Measurements from ENCODE around the gene GPT2.

The GPT2 gene

GRCh38 chr16:46884513-46885293, 541 bp downstream of the GPT2 start:
- peak overlapping the region; percentile 77 for H3K9ac ChIP-seq (ENCODE audit: low read length)
- peak overlapping the region in 1 of 2 experiments; percentile 86 for H3K18ac ChIP-seq (ENCODE audit: low read depth in 1 of 2, low read length in 2 of 2)
- peak overlapping the region; percentile 94 for H3K4me3 ChIP-seq (ENCODE audit: insufficient read depth in 1 of 2, low read depth in 1 of 2, low read length in 2 of 2)
- no peaks in the 10 kb centered on the region for H3K9me3 ChIP-seq (ENCODE audit: control insufficient read depth, low read length)
- H2AFZ ChIP-seq (ENCODE audit: low read depth, low read length) = peak overlapping the region; percentile 94
- H4K8ac ChIP-seq (ENCODE audit: low read length) = peak overlapping the region; percentile 73
- H2BK5ac ChIP-seq (ENCODE audit: low read depth, low read length, poor library complexity, severe bottlenecking) = no peak overlapping the region
- peak overlapping the region; percentile 87 for H3K4me2 ChIP-seq (ENCODE audit: low read length, poor library complexity, severe bottlenecking)
- no peak overlapping the region for H4K91ac ChIP-seq (ENCODE audit: low read length)
- H3K36me3 ChIP-seq (ENCODE audit: control insufficient read depth in 1 of 2, insufficient read depth in 2 of 2, low read depth in 1 of 2, low read length in 2 of 2) = peaks cover 4 to 6% of the 10 kb centered on the region in 2 experiments
- H2BK15ac ChIP-seq (ENCODE audit: low read depth, poor library complexity, severe bottlenecking) = no peak overlapping the region
- H2AK5ac ChIP-seq (ENCODE audit: low read length, severe bottlenecking) = no peak overlapping the region
- H3K27ac ChIP-seq (ENCODE audit: low read length, poor library complexity, severe bottlenecking) = no peak overlapping the region
- no peak overlapping the region for H3K4ac ChIP-seq (ENCODE audit: low read depth in 1 of 2, low read length in 2 of 2)
- H3K27me3 ChIP-seq (ENCODE audit: control insufficient read depth in 1 of 2, insufficient read depth in 1 of 2, low read length in 2 of 2) = peaks cover 17 to 33% of the 10 kb centered on the region in 2 experiments
- peak; percentile 33 for DNase-seq
- peak overlapping the region in 1 of 2 experiments; percentile 76 for H3K23ac ChIP-seq (ENCODE audit: low read length in 2 of 2)
- peaks cover 22% of the 10 kb centered on the region for H3K4me1 ChIP-seq (ENCODE audit: control insufficient read depth, insufficient read depth, low read depth, low read length)
- peak overlapping the region in 1 of 2 experiments; percentile 89 for H3K14ac ChIP-seq (ENCODE audit: low read length in 2 of 2)
- no peak overlapping the region for H2BK12ac ChIP-seq (ENCODE audit: low read length in 2 of 2)
- WGBS = 3% methylated on average over 68 of the region's 72 CpGs
- no peak overlapping the region for H2BK120ac ChIP-seq (ENCODE audit: low read depth, low read length)
- H3K79me1 ChIP-seq (replicated peaks; ENCODE audit: low read length, poor library complexity, severe bottlenecking) = peaks cover 19% of the 10 kb centered on the region

- H2BK12ac ChIP-seq (ENCODE audit: low read length in 2 of 2) = no peak overlapping the region
- H3K4ac ChIP-seq (ENCODE audit: low read depth in 1 of 2, low read length in 2 of 2) = no peak overlapping the region
- no peak overlapping the region for H3K18ac ChIP-seq (ENCODE audit: low read depth in 1 of 2, low read length in 2 of 2)
- H2BK120ac ChIP-seq (ENCODE audit: low read depth, low read length) = no peak overlapping the region
- H3K4me1 ChIP-seq (ENCODE audit: control insufficient read depth, insufficient read depth, low read depth, low read length) = peaks cover 22% of the 10 kb centered on the region
- no peak overlapping the region for H3K14ac ChIP-seq (ENCODE audit: low read length in 2 of 2)
- H3K27ac ChIP-seq (ENCODE audit: low read length, poor library complexity, severe bottlenecking) = peak overlapping the region; percentile 37
- WGBS = 30% methylated on average over 12 of the region's 12 CpGs
- H4K8ac ChIP-seq (ENCODE audit: low read length) = no peak overlapping the region
- no peak overlapping the region for H3K4me3 ChIP-seq (ENCODE audit: insufficient read depth in 1 of 2, low read depth in 1 of 2, low read length in 2 of 2)
- no peak overlapping the region for H2AK5ac ChIP-seq (ENCODE audit: low read length, severe bottlenecking)
- H3K27me3 ChIP-seq (ENCODE audit: control insufficient read depth in 1 of 2, insufficient read depth in 1 of 2, low read length in 2 of 2) = peaks cover 6 to 18% of the 10 kb centered on the region in 2 experiments
- no peak overlapping the region for H3K23ac ChIP-seq (ENCODE audit: low read length in 2 of 2)
- peaks cover 25% of the 10 kb centered on the region for H3K79me1 ChIP-seq (replicated peaks; ENCODE audit: low read length, poor library complexity, severe bottlenecking)
- H4K91ac ChIP-seq (ENCODE audit: low read length) = no peak overlapping the region
- H2AFZ ChIP-seq (ENCODE audit: low read depth, low read length) = no peak overlapping the region
- peak; percentile 57 for DNase-seq
- no peaks in the 10 kb centered on the region for H3K9me3 ChIP-seq (ENCODE audit: control insufficient read depth, low read length)
- peak overlapping the region; percentile 87 for H3K4me2 ChIP-seq (ENCODE audit: low read length, poor library complexity, severe bottlenecking)
- H2BK15ac ChIP-seq (ENCODE audit: low read depth, poor library complexity, severe bottlenecking) = no peak overlapping the region
- H3K9ac ChIP-seq (ENCODE audit: low read length) = no peak overlapping the region
- peaks cover 6 to 8% of the 10 kb centered on the region in 2 experiments for H3K36me3 ChIP-seq (ENCODE audit: control insufficient read depth in 1 of 2, insufficient read depth in 2 of 2, low read depth in 1 of 2, low read length in 2 of 2)
- no peak overlapping the region for H2BK5ac ChIP-seq (ENCODE audit: low read depth, low read length, poor library complexity, severe bottlenecking)
Measured at GRCh38 chr16:46885960-46886763, 2.0 kb downstream of the GPT2 start.

- Histone ChIP-seq H3K4me2 (ENCODE audit: low read length, poor library complexity, severe bottlenecking) (no peak overlapping the region), H3K14ac (ENCODE audit: low read length in 2 of 2) (no peak overlapping the region), H3K9me3 (ENCODE audit: control insufficient read depth, low read length) (no peaks in the 10 kb centered on the region), H3K4me1 (ENCODE audit: control insufficient read depth, insufficient read depth, low read depth, low read length) (peaks cover 22% of the 10 kb centered on the region), H4K8ac (ENCODE audit: low read length) (no peak overlapping the region), H2BK12ac (ENCODE audit: low read length in 2 of 2) (no peak overlapping the region), H2BK15ac (ENCODE audit: low read depth, poor library complexity, severe bottlenecking) (no peak overlapping the region), H3K27me3 (ENCODE audit: control insufficient read depth in 1 of 2, insufficient read depth in 1 of 2, low read length in 2 of 2) (peaks cover 3 to 13% of the 10 kb centered on the region in 2 experiments), H2AFZ (ENCODE audit: low read depth, low read length) (no peak overlapping the region), H2BK120ac (ENCODE audit: low read depth, low read length) (no peak overlapping the region), H2AK5ac (ENCODE audit: low read length, severe bottlenecking) (no peak overlapping the region), H3K27ac (ENCODE audit: low read length, poor library complexity, severe bottlenecking) (no peak overlapping the region), H3K79me1 (replicated peaks; ENCODE audit: low read length, poor library complexity, severe bottlenecking) (peaks cover 28% of the 10 kb centered on the region), H3K9ac (ENCODE audit: low read length) (no peak overlapping the region), H3K4ac (ENCODE audit: low read depth in 1 of 2, low read length in 2 of 2) (no peak overlapping the region), H3K23ac (ENCODE audit: low read length in 2 of 2) (no peak overlapping the region), H3K36me3 (ENCODE audit: control insufficient read depth in 1 of 2, insufficient read depth in 2 of 2, low read depth in 1 of 2, low read length in 2 of 2) (peaks cover 6 to 8% of the 10 kb centered on the region in 2 experiments), H4K91ac (ENCODE audit: low read length) (no peak overlapping the region), H2BK5ac (ENCODE audit: low read depth, low read length, poor library complexity, severe bottlenecking) (no peak overlapping the region), H3K4me3 (ENCODE audit: insufficient read depth in 1 of 2, low read depth in 1 of 2, low read length in 2 of 2) (no peak overlapping the region), H3K18ac (ENCODE audit: low read depth in 1 of 2, low read length in 2 of 2) (no peak overlapping the region)
- WGBS = 93% methylated on average over 13 of the region's 16 CpGs
- DNase-seq = no peak
Measured at GRCh38 chr16:46886764-46887523, 2.8 kb downstream of the GPT2 start.

All from mesenchymal stem cell (in vitro differentiated cells and primary cell).